Ovary (tissue), 3 donors: ENCODE measurements around the gene BSCL2.

Source experiments
- POLR2A ChIP-seq: fragments of 450-650 bp; IDR thresholded peaks from one replicate; pipeline ENCODE4 v1.6.1; 2017; ENCODE audit warnings: antibody characterized with exemption, mild to moderate bottlenecking, moderate library complexity
- TF ChIP-seq, protein P1 (sequence below), 3 donors: fragments of 450-650 bp in 2 of 3; fragments of 200-600 bp in 1 of 3; IDR thresholded peaks; one replicate each; pipeline versions ENCODE4 v1.5.1 to v1.8.0; 2016 to 2022; ENCODE audit warnings: antibody characterized with exemption in 3 of 3, mild to moderate bottlenecking in 1 of 3
- donor health status: DM: no; HTN: no; CAD: no.

DNA sequence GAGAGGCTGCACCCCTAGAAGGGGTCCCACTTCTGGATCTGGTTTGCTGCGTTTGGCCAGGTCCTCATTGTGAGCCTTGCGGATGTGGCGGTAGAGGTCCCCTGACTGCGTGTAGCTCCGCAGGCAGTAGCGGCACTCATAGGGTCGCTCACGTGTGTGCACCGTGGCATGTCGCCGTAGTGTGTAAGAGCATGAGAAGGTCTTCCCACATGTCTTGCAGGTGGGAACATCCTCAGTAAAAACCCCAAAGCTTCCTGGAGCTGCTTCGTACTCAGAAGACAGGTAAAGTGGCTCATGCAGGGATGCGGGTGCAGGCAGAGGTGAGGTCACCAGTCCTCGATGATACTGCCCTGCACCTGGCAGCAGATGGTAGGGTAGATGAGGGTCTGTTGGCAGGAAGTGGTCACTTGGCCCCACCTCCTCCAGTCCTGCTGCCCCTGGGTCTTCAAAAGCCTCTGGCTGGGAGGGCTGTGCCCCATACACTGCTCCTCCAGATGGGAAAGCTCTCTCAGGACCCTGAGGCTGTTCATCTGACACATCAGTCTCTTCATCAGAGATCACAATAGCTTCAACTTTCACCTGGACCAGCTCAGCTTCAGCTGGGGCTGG is 45.1 kb upstream of the BSCL2 start:
- TF ChIP-seq, protein P1, sequence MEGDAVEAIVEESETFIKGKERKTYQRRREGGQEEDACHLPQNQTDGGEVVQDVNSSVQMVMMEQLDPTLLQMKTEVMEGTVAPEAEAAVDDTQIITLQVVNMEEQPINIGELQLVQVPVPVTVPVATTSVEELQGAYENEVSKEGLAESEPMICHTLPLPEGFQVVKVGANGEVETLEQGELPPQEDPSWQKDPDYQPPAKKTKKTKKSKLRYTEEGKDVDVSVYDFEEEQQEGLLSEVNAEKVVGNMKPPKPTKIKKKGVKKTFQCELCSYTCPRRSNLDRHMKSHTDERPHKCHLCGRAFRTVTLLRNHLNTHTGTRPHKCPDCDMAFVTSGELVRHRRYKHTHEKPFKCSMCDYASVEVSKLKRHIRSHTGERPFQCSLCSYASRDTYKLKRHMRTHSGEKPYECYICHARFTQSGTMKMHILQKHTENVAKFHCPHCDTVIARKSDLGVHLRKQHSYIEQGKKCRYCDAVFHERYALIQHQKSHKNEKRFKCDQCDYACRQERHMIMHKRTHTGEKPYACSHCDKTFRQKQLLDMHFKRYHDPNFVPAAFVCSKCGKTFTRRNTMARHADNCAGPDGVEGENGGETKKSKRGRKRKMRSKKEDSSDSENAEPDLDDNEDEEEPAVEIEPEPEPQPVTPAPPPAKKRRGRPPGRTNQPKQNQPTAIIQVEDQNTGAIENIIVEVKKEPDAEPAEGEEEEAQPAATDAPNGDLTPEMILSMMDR (IDR thresholded peaks at IDR 0.05), result no peak
- no peak for TF ChIP-seq POLR2A
